HG03103 (cell line): ENCODE data around the gene TBXAS1.

Experiments
- ATAC-seq: cut with Tn5 transposase; IDR thresholded peaks from one replicate; pipeline ENCODE4 v1.9.1; 2021; ENCODE audit warnings: low read depth; ENCODE audit not compliant: unreplicated experiment

TBXAS1 gene

DNA sequence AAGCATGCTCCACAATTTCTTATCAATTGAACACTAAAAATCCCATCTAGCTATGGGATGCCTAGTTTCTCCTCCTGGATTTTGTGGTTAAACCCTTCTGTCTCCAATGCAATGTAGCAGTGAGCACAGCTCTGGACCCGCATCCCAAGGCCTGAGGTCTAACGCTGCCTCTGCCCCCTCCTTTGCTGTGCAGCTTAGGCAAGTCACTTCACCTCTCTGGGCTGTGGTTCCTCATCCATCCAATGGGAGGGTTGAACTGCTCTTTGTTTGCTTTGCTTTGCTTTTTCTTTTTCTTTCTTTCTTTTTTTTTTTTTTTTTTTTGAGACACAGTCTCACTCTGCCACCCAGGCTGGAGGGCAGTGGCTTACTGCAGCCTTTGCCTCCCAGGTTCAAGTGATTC is 164.5 kb downstream of the TBXAS1 start:
- no peak for ATAC-seq

DNA sequence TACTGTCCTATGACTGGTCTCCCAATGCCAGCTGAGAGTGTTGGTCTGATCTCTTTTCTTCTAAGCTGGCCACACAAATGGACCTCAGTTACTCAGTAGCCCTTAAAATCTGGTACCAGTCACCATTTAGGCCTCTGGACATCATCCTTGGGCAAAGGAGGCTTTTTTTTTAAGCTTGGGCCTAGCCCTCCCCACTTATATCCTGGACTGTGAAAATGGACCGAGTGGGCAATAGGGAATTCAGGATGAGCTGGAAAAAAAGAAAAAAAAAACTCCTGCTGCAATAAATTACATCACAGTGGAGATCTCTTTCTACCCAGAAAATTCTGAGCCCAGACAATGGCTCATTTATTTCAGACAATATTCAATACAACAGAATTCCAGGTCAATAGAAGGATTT is 165.3 kb downstream of the TBXAS1 start:
- ATAC-seq, result no peak

DNA sequence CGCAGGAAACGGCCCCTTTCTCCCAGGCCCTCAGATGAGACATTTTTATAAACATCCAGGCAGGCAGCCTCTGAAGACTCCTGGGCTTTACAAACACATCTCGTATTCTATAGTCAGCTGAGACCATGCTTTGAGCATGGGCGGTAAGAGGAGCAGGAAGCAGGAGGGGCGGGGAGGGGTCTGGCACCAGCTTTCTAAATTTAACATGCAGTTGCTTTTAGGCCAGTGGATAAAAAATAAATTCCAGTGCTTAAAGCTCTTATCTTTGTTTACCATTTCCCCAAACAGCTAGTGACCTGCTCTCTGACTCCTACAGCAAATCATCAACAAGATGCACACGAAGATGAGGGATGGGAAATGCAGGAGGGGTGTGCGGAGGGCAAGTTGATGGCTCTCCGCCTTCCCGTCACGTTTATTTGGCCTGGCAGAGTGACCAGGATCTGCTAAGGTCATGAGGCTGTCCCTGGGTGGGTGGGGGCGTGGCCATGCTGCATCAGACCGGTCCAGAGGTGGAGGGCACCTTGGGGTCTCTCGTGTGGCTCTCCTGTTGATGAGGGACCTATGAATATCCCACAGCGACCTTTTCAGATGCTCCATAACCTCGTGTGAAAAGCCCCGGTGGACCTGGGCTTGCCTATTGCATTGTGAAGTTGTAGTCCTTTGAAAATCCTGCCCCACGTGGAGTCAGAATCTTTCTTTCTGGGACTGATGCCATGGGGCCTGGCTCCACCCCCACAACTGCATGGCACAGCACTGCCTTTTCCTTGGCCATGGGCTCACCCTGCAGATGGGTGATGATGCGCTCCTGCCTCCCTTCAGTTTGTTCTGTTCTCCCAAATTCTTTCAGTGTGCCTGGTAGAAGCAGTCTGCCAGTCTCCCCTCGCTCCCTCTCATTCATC is 166.2 kb downstream of the TBXAS1 start:
- ATAC-seq, result no peak

DNA sequence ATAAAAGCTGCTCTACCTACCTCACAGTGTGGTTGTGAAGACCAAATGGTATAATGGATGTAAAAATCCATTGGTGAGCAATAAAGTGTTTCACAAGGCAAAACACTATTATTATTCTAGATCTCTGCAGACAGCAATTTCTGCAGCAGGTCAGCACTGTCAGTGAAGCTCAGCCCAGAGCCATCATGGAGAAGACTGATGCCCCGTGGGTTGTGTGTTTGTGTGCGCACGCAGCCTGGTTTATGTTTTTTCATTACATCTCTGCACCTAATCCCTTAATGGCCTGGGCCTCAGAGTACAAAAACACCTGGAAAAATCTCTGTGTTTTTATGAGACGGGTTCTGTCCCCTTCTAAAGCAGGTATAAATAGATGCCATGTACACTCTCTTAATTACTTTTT is 169.5 kb downstream of the TBXAS1 start:
- ATAC-seq, result no peak

DNA sequence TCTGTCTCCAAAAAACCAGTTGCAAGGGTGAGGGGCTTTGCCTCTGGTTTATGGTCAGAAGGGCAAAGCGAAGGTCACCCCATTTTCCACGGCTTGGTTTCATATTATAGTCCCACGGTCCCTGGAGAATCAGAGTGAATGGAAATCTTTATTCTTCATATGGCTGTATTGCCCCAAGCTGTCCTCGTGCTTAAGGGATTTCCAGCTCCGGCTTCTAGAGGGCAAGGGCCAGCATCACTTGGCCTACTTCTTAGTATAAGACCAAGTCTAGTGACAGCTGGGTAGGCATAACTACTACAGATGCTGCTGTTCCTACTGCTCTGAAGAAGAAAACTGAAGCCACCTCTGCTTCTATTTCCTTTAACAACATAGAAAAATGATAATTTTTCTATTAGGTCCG is 170.5 kb downstream of the TBXAS1 start:
- no peak for ATAC-seq

DNA sequence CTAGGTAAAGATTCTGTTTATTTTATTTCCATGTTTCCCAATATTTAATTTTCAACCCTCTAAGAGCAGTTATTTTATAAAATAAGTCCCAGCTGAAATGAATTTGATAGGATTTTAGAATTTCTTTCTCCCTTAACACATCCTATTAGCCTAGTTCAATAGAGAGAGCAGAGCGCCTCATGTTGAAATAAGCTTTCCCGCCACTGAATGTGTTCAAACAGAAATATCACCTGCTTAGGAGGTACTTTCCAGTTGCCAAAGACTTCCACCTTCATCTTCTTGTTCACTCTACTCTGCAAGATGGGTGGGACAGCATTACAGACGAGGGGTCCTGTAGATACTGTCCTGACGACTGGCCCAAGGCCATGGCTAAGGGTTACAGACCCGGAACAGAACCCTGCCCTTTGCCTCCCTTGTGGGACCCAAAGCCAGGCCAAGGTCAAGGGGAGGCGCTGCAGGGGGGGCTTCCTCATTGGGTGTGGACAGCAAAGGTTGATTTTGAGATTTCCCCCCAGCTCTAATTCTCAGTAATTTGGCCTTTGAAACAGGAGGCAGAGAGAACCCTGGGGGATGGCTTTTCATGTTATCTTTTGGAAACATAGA is 171.7 kb downstream of the TBXAS1 start:
- no peak for ATAC-seq

DNA sequence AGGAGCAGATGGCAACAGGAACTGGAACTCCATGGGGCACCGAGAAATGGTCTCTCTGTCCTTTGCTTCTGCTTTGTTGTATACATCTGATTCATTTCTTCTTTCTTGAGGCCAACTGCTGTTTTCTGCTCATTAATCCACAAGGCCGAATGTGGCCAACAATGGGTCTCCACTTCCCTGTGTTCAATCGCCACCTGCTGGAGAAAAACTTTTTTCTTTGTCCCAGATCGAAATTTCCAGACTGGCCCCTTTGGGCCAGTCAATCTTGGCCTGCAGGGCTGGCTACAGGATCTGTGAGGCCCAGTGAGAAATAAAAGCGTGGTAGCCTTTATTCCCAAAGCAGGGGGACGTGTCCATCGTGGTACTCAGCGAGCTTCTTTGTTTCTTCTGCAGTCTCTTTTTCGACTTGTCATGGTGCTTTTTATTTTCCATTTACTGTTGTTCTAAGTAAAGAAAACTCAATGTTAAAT is 174.9 kb downstream of the TBXAS1 start:
- ATAC-seq, result no peak

DNA sequence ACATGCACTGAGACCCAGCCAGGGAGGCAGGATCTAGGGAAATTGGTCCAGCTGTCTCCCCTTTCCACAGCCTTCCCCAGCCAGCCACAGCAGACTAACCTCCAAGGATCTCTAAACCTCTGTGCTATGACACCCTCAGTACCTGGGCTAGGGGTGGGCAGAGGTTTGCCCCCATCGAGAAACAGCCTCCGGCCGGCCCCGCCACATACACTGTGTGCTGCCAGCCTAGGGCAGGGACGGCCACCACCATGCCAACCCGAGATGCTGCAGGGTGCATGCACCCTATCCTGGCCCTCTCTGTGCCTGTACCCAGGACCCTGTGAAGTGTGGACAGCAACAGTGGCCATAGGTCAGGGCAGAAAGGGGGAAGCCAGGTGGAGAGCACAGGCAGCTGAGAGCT is 175.6 kb downstream of the TBXAS1 start:
- ATAC-seq, result no peak

DNA sequence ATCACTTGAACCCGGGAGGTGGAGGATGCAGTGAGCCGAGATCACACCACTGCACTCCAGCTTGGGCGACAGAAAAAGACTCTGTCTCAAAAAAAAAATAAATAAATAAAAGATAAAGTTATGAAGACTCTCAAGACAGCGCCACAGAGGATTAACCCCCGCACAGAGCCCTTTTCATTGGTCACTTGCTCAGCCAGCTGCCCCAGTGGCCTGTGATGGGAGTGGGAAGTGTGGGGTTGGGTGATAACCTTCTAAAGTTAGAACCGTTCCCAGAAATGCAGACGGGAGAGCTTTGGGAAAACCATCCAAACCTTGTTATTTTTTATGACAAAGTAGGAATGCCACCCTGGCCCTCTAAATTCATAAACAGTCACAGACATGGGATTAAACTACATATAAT is 176.3 kb downstream of the TBXAS1 start:
- ATAC-seq, result no peak

DNA sequence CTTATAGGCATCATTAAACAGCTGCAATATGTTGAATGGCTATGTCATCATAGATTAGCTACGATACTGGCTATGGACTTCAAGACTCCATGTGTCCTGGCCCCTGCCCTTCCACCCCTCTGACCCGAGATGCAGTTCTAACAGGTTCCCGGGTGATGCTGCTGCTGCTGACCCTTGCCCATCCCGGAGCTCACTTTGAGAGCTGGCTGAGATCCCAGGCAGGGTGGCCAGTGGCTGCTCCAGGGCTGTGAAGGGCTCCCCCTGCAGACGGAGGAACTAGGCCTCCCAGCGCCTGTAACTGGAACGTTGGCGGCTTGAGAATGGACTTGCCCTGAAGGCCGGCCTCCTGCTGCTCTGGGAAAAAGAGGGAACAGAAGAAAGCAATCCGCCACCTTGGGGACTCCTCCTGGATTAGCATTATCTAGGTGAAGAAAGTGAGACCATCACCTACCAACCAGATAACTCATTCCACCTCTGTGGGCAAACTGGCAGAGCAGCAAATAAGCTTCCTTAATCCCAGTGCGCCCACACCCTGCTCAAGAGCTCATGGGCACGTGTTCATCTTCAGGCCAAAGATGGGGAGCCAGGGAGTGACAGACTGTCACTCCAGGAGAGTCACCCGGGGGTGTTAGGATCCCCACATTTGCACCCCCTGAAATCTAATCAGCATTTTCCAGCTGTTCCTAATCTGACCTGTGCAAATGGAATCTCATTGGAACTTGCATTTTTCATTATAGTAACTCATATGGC is 176.9 kb downstream of the TBXAS1 start:
- ATAC-seq, result no peak

DNA sequence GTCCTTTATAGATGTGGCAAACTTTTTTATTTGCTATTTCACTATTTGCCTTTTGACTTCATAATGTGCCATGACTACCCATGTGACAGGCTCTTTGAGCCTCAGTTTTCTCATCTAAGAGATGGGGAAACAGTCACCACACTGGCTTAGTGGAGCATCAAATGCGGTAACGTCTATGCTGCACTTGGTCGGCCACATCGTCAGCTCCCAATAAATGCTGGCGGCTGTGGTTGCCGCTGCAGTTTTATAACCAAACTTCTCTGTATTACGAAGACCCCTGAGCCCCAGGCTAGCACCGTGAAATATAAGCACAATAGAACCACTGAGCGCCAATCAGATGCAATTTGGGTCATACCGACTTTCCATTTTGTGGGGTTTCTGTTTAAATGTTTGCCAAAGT is 177.5 kb downstream of the TBXAS1 start:
- no peak for ATAC-seq

DNA sequence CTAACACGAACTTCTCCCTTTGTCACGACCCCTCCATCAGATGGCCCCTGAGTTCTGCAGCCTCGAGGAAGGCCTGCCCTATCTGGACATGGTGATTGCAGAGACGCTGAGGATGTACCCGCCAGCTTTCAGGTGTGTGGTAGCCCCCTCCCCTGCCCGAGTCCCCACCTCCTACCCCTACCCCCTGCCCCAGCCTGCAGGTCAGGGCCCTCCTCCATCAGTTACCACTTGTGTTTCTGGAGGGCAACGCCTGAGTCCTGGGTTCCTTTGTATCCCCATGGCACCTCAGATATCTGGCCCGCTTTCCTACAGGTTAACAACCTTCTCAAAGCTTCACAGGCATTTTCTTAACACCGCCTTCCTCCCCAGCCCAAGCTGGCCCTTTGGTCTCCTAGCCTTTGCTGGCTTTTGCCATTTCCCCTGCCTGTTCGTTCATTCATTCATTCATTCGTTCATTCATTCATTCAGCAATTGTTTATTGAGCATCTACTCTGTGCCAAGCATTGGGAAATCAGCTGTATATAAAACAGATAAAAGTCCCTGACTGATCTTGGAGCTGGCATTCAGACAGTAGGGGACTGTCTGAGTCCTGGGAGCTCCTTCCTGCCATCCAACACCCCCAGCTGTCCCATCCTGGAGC is 178.1 kb downstream of the TBXAS1 start:
- no peak for ATAC-seq

DNA sequence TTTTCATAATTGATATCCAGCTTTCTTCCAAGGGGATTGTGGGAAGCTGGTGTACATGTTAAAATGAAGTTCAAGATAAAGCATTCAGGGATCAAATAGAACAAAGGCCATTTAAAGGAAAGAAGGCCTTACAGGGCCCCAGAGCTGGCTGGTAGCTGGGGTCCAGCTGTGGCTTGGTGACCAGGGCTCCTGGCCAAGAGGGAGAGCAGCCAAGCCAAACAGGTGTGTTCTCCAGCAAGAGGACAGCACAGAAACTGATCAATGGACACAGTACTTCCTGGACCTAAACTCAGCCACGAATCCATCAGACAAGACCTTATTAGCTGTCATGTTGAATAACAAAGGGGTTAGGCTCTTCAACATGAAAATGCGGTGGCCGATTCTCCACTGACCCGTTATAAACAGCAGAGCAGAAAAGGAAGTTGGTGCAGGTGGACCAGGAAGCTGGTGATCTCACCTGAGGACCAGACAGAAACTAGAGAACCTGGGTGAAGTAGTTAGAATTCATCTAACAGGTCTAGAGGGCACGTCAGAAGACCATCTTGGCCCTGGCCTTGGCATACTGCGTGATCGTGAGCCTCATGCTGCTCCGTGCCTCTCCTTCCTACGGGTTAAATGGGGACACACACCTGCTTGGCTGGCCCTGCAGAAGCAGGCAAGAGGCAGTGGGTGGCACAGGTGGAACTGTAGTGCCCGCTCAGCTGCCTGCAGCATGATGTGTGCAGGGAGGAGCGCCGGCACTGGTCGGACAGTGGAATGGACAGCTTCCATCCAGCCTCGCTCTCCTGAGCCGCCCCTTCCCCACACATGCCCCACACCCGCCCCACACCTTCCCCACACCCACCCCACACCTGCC is 179.9 kb downstream of the TBXAS1 start:
- ATAC-seq, result no peak

DNA sequence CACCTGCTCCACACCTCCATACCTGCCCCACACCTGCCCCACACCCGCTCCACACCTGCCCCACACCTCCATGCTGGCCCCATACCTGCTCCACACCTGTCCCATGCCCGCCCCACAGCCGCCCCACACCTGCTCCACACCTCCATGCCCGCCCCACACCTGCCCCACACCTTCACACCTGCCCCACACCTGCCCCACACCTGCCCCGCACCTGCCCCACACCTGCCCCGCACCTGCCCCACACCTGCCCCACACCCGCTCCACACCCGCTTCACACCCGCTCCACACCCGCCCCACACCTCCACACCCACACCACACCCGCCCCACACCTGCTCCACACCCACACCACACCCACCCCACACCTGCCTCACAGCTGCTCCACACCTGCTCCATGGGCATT is 180.7 kb downstream of the TBXAS1 start:
- no peak for ATAC-seq

DNA sequence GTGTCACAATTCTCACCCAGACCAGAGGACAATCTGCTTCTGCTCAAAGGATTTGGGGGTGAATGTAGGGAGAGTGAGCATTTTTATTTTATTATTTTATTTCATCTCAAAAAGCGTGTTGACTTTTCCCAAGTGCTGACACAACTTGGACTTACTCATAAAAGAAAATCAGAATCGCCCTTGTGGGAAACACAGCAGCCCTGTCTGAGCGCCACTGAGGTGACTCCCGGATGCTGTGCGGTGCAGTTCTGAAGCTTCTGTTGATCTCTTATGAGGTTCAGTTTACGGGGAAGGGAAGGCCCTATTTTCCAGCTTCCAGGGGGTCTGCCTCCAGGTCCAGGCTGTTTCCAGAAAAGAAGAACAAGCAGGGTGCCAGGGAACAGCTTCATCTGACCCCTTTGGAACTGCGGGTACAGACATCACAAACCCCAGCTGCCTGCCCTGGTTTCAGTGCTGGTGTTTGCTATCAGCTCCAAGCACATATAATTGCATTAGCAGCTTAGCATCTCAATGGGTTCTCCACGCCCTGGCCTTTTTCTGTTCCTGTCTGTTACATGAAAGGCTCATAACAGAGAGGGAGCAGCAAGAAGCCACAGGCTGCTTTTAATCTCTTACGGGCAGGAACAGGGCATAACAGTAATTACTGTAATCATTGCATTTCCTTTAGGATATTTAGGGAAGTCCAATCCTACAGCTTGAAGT is 181.3 kb downstream of the TBXAS1 start:
- ATAC-seq, result no peak

DNA sequence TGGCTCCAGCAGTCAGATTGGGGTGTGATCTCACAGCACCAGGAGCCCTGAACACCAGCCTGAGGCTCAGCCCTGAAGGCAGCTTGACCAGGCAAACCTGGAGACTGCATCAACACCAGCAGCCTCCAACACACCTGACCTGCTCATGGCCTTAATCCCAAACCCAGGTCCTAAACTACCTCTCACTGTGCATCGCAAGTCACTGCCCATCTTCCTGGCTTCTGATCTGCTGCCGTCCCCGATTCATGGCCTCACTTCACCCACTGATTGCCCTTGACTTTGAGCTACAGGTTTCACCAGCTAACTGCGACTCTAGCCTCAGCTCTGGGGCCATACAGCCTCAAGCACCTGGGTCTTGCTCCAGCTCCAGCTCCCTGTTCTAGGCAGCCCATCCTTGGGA is 184.6 kb downstream of the TBXAS1 start:
- ATAC-seq, result no peak

DNA sequence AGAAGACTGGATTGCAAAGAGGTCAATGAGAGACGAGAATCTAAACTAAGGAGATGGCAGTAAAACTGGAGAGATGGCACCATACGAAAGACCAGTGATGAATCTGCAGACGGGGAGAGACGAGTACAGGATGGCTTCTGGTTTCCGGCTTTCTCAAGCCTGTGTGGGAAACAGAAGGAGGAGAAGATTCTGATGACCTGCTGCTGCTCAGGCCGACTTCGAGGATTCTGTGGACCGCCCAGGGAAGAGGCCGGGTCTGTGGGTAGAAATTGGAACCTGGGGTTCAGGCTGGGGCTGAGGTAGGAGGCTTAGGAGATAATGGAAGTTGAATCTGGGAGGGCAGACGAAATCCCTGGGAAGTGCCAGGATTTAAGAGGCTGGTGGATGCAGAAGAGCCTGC is 185.1 kb downstream of the TBXAS1 start:
- ATAC-seq, result no peak

DNA sequence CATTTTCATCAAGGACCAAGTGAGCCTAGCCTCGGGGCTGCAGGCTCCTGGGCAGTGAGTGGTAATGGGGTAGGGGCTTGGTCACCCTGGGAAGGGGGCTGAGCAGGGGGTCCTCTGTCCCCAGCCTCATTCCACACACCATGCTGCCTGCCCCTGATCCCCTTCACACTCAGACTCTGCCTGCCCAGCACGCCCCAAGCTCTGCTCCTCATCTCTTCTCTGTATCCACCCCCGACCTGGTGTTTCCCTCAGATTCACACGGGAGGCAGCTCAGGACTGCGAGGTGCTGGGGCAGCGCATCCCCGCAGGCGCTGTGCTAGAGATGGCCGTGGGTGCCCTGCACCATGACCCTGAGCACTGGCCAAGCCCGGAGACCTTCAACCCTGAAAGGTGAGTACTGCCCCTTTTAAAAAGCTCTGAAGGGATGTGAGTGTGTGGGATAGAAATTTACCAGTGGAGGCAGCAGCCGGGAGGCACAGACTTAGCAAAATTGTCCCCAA is 186.5 kb downstream of the TBXAS1 start:
- ATAC-seq, result no peak

DNA sequence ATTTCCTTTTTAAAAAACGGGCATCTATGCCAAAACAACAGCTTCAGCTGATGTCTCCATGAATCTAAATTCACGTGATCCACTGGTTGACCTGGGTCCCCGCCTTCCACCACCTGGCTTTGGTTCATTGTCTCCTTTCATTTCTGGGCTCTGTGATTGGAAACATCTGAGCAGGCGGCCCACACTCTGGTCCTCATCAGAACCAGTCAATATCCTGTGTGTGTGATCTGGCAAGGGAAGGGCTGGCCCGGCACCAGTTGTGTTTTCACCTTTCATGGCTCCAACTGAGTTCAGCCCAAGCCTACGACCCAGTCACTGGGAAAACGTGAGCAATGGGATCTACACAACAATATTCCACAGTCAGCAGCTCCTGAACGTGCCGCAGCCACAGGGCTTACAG is 187.5 kb downstream of the TBXAS1 start:
- no peak for ATAC-seq
